HepG2 (cell line): Measurements from ENCODE around the gene ZFPM1. TPM values are rescaled to one million over a fixed set of nuclear protein-coding genes. Genes with fewer than 3 reads are reported as not detected.

Experiments
- ARID4A ChIP-seq: sonication (generic); formaldehyde crosslinking; IDR thresholded peaks from 2 replicates; pipeline ENCODE4 v1.5.0; 2020; ENCODE audit warnings: mild to moderate bottlenecking, missing genetic modification reagents, borderline replicate concordance
- GATAD2A ChIP-seq: IDR thresholded peaks from 2 replicates; pipeline ENCODE4 v1.6.1; 2016
- PATZ1 ChIP-seq: sonication (generic); formaldehyde crosslinking; IDR thresholded peaks from 2 replicates; pipeline ENCODE4 v1.4.0; 2020; ENCODE audit warnings: missing genetic modification reagents
- ZBTB33 ChIP-seq: sonication (generic); formaldehyde crosslinking; IDR thresholded peaks from 2 replicates; pipeline ENCODE4 v1.4.0; 2020; ENCODE audit warnings: missing genetic modification reagents
- ZNF281 ChIP-seq: sonication (generic); formaldehyde crosslinking; IDR thresholded peaks from 2 replicates; pipeline ENCODE4 v1.4.0; 2020; ENCODE audit warnings: missing genetic modification reagents, borderline replicate concordance
- polyA plus RNA-seq, 8 experiments: library from polyadenylated mRNA; depleted of rRNA in 3 of 8; stranded (reverse) in 7 of 8; unstranded in 1 of 8; fragments of >200 nt; fragmentation: Illumina TruSeq in 4 of 8; extraction: Trizol in 4 of 8; gene quantifications; 2 replicates each; pipeline versions ENCODE4 v1.2.1 to v1.2.3, GENCODE V29; 2011 to 2016; ENCODE audit warnings: low read depth in 4 of 8, missing spikeins in 1 of 8, mixed read lengths in 1 of 8; ENCODE audit not compliant: insufficient read depth in 1 of 8
- total RNA-seq, 5 experiments: library from RNA; depleted of rRNA; stranded (reverse); fragments of >200 nt; fragmentation: Illumina TruSeq; extraction: Trizol; gene quantifications; 2 replicates each; pipeline ENCODE4 v1.2.3, GENCODE V29; 2016; ENCODE audit warnings: low read depth in 1 of 5
- TF ChIP-seq, protein P1 (sequence below): sonication (generic); formaldehyde crosslinking; IDR thresholded peaks from 2 replicates; pipeline ENCODE4 v1.4.0; 2020; ENCODE audit warnings: missing genetic modification reagents

Gene ZFPM1
- total and polyA plus RNA-seq, 2 of the 13 experiments (the other 11 are each of a cell fraction or from before 2014, with no cell fraction given): 1.3 to 3.8 TPM

GRCh38 chr16:88558457-88559442, 105.7 kb downstream of the ZFPM1 start (continued):
- TF ChIP-seq, protein P1, sequence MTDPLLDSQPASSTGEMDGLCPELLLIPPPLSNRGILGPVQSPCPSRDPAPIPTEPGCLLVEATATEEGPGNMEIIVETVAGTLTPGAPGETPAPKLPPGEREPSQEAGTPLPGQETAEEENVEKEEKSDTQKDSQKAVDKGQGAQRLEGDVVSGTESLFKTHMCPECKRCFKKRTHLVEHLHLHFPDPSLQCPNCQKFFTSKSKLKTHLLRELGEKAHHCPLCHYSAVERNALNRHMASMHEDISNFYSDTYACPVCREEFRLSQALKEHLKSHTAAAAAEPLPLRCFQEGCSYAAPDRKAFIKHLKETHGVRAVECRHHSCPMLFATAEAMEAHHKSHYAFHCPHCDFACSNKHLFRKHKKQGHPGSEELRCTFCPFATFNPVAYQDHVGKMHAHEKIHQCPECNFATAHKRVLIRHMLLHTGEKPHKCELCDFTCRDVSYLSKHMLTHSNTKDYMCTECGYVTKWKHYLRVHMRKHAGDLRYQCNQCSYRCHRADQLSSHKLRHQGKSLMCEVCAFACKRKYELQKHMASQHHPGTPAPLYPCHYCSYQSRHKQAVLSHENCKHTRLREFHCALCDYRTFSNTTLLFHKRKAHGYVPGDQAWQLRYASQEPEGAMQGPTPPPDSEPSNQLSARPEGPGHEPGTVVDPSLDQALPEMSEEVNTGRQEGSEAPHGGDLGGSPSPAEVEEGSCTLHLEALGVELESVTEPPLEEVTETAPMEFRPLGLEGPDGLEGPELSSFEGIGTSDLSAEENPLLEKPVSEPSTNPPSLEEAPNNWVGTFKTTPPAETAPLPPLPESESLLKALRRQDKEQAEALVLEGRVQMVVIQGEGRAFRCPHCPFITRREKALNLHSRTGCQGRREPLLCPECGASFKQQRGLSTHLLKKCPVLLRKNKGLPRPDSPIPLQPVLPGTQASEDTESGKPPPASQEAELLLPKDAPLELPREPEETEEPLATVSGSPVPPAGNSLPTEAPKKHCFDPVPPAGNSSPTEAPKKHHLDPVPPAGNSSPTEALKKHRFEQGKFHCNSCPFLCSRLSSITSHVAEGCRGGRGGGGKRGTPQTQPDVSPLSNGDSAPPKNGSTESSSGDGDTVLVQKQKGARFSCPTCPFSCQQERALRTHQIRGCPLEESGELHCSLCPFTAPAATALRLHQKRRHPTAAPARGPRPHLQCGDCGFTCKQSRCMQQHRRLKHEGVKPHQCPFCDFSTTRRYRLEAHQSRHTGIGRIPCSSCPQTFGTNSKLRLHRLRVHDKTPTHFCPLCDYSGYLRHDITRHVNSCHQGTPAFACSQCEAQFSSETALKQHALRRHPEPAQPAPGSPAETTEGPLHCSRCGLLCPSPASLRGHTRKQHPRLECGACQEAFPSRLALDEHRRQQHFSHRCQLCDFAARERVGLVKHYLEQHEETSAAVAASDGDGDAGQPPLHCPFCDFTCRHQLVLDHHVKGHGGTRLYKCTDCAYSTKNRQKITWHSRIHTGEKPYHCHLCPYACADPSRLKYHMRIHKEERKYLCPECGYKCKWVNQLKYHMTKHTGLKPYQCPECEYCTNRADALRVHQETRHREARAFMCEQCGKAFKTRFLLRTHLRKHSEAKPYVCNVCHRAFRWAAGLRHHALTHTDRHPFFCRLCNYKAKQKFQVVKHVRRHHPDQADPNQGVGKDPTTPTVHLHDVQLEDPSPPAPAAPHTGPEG (CRISPR knock-in tag): no peak
- TF ChIP-seq ZBTB33 (CRISPR knock-in tag) (peak; percentile 49), GATAD2A (CRISPR knock-in tag) (0 out of 2 replicates have a peak, but pooled peaks have one; percentile 14), ARID4A (CRISPR knock-in tag) (peak; percentile 66; the same call in 1 of the 2 replicates), PATZ1 (CRISPR knock-in tag) (peak; percentile 22; the same call in 1 of the 2 replicates), ZNF281 (CRISPR knock-in tag) (no peak)
